Measurements from ENCODE around the gene REC114.

The REC114 gene

GRCh38 chr15:73602446-73602843 lies 159.5 kb downstream of the REC114 start:
- no peak for DNase-seq (ENCODE audit: low read depth in 4 of 4, low spot score in 1 of 4)

DNA sequence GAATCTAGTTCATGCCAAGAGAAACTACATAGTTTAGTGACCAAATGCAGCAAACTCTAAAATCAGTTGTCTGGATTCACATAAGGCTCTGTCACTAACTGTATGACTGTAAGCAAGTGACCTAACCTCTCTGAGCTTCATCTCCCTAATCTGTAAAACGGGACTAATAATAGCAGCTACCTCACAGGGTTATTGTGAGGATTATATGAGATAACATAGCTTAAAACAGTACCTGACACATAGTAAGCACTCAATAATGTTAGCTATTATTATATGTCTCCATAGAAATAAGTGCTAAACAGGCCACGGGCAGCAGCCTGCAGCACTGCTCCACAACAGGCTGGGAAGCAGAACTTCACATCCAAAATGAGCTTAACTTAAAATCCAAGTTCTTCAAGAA lies 160.0 kb downstream of the REC114 start:
- DNase-seq (ENCODE audit: low read depth in 4 of 4, low spot score in 1 of 4) = no peak

- DNase-seq (ENCODE audit: low read depth in 4 of 4, low spot score in 1 of 4) = no peak
Measured at GRCh38 chr15:73604477-73604876, 161.5 kb downstream of the REC114 start.

DNA sequence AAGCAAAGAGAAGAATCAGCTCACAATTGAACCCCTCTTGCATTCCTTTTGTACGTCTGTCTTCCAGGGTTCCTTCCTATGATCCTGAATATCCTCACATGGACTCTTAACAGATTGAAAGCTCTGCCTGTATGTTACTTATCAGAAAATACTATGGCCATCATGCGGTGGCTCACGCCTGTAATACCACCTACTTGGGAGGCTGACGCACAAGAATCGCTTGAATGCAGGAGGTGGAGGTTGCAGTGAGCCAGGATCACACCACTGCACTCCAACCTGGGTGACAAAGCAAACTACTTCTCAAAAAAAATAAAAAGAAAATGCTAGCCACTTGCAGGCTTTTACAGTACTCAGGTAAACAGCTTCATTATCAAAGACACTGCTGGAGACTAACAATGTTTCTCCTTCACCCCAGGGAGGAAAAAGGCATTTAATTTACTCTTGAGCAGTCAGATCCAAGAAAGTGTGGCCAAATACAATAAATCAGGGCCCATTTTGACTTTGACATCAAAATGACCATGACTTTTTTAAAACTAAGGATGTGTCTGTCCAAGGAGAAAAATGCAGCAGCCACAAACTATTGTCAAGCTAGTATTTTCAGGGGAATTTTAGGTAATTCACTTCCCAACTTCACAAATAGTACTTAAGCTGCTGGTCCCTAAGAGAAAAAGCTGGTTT lies 162.9 kb downstream of the REC114 start:
- no peak for DNase-seq (ENCODE audit: low read depth in 4 of 4, low spot score in 1 of 4)

DNA sequence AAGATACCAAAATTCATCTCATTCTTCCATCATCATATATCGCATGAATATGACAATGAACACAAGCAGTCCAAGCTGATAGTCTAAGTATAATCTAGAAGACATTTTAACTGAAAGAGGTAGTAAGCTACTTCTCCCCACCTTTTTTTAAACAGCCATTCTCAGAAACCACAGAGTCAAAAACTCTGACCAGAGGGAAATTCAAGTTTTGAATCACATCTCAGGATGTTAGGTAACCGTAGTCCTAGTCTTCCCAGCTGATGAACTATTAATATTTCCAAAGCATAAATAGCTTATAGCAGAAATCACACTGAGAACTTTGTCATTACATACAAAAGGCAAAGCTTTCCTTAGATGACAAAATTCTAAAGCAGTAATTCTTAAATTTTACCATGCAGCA lies 164.4 kb downstream of the REC114 start:
- no peak for DNase-seq (ENCODE audit: low read depth in 4 of 4, low spot score in 1 of 4)

GRCh38 chr15:73607843-73608242 lies 164.9 kb downstream of the REC114 start:
- DNase-seq (ENCODE audit: low read depth in 4 of 4, low spot score in 1 of 4) = no peak

- no peak for DNase-seq (ENCODE audit: low read depth in 4 of 4, low spot score in 1 of 4)
Measured at GRCh38 chr15:73608475-73608874, 165.5 kb downstream of the REC114 start.

GRCh38 chr15:73608941-73609340 lies 166.0 kb downstream of the REC114 start:
- DNase-seq (ENCODE audit: low read depth in 4 of 4, low spot score in 1 of 4) = no peak
